Activated T-cell treated with anti-CD3 and anti-CD28 coated beads for 1 hour (primary cell): ENCODE results near the gene TMC3.
"Not testable (repeated sequence)": the region's sequence is repeated elsewhere in the genome, so short reads cannot be mapped to it uniquely, and the experiment has no call there.

ENCODE experiments used
- DNase-seq: peaks from one replicate; pipeline ENCODE4 v3.0.0-alpha.2; 2020; ENCODE audit warnings: low read depth

The TMC3 gene

GRCh38 chr15:81384891-81385720, 11.1 kb upstream of the TMC3 start:
- no peak for DNase-seq

GRCh38 chr15:81381720-81382119, 7.7 kb upstream of the TMC3 start:
- no peak for DNase-seq

DNA sequence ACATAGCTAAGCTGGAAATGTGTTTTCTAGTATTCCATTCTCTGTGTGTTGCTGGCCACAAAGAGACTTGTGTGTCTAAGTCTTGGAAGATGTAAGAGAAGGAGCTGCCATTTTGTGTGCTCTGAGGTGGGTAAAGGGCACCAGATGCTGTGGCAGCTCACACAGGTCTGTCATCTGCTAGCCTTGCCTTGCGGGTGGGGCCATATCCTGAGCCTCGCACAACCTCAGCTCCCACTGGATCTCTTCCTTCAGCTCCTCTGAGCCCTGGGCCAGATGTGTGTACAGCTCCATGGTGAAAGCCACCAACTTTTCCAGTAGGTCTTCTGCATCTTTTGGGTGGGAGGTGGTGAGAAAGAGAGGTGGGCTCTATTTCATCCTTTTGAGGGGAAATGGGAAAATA, 6.7 kb upstream of the TMC3 start:
- DNase-seq = no peak

DNA sequence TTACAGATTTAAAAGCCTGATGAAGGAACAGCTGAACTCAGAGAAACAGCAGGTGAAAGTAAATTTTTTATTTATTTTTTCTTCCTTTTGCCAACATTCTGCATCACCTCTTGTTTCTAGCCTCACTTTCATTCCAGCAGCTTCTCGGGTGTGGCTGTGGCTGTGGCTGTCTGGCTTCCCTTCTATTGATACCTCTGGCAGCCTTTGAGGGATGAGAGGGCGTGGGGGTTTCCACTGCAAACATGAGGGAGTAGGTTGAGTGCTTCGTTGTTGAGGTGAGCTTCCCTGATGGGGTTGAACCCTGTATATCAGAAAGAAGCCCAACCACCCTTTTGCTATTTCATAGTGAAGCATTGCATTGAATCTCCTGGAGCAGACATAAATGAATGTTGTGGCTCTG, 6.2 kb upstream of the TMC3 start:
- no peak for DNase-seq

GRCh38 chr15:81379269-81379668, 5.3 kb upstream of the TMC3 start:
- no peak for DNase-seq

DNA sequence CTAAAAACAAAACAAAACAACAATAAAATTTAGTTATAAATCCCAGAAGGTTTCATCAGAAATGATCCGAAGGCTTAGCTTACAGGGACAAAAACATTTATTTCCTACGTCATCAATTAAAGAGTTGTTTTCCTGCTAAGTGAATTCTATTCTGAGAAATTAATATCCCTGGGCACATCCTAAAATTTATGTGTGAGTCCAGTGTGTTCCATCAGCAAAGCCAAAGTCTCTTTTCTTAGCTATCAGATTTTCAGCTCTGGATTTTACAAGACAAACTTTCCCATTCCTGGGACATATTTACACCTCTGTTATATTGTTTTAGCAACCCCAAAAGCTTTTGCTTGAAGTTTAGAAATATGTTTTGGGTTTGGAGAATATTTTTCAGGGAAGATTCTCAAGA, 4.4 kb upstream of the TMC3 start:
- DNase-seq = no peak

- no peak for DNase-seq
These were observed 3.9 kb upstream of the TMC3 start for GRCh38 chr15:81377871-81378270.

DNA sequence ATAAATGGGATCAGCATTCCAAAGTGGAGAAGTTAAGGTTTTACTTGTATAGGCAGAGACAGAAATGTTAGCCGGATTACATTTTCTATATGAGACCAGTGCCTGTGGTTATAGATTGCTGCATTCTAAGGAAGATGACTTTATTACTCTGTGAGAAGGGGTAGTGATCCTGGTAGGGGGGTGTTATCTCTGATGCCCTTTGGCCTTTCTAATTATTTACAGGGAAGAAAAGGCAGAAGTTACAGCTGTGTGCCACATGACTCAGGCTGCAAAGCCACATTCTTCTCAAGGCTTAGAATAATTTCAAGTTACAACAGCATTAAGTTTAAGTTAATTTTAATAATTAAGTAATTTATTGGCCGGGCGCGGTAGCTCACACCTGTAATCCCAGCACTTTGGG, 2.2 kb upstream of the TMC3 start:
- DNase-seq = no peak

- DNase-seq = no peak
These were observed 1.4 kb upstream of the TMC3 start for GRCh38 chr15:81375461-81375860.

GRCh38 chr15:81373176-81373575, 837 bp downstream of the TMC3 start:
- no peak for DNase-seq

- DNase-seq = no peak
These were observed 1.4 kb downstream of the TMC3 start for GRCh38 chr15:81372575-81372974.

DNA sequence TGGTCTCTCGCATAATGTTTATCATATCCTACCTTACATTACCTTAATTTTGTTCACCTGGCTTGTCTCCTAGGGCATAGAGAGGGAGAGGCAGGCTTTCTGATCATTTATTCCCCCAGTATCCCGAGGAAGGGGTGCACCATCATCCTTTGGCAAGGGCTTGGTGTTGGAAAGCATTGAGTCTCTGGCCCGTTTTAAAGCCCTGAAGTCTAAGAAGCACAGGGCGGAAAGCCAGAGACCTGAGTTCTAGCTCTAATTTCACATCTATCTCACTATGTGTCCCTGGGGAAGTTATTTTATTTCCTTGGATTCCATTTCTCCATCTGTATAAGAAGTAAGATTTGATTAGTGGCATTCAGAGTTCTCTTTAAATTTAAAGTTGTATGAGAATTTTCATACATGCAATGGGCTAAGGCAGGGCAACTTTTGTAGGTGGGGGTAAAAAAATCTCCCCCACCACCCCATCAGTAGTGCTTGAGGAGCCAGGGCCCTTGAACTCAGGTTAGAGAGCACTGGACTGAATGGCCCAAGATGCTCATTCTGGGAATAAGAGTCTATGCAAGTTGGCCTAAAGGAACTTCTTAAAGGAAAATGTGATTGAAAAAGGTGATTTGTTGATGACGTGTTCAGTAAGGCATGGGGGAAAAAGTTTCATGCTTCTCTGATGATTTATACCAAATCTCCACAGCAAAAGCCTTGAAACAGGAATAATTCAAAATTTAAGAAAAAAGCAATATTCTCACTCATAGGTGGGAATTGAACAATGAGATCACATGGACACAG, 10.1 kb downstream of the TMC3 start:
- no peak for DNase-seq

DNA sequence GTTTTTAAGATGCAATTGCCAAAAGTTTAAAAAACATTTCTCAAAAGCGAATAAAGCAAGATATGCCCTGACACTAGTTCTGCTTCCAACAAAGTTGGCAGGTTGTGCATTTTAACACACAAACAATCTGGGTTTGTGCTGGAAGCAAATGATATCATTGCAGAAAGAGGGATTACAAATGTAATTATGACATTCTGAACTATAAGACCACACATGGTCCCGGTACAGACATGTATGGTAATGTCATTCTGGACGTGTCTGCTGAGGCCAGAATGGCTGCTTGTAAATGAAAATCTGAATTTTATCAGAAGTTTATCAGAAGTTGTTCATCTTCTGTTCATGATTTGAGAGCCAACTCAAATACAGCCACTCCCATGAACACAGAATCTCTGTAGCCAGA, 10.7 kb downstream of the TMC3 start:
- no peak for DNase-seq

DNA sequence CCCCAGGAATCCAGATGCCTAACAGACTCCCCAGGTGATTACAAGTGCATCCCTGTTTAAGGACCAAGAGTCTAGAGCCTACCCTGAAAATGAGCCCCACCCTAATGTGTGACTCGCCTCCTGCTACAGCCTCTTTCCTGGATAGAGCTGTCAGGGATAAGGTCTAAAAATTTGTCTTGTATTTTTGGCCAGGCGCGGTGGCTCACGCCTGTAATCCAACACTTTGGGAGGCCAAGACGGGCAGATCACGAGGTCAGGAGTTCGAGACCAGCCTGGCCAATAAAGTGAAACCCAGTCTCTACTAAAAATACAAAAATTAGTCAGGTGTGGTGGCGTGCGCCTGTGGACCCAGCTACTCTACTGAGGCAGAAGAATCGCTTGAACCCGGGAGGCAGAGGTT, 11.2 kb downstream of the TMC3 start:
- DNase-seq = no peak

DNA sequence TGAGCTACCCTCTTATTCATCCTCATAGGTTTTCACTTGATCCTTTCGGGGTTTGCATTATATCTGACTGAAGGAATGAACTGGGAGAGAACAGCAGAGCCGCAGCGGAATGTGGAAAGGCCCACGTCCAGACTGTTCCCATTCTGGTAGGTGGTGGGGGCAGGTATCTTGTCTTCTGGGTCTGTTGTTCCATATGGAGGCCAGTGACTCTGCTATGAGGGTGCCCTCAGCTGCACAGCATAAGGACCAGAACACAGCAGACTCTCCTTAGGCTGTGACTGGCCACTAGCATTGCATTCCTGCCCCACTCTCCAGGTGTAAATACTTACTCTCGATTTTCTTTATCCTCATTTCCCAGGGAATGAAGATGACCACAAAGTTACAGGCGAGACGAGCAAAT, 12.1 kb downstream of the TMC3 start:
- no peak for DNase-seq

GRCh38 chr15:81360491-81360890, 13.5 kb downstream of the TMC3 start:
- no peak for DNase-seq

- DNase-seq = no peak
These were observed 15.8 kb downstream of the TMC3 start for GRCh38 chr15:81358248-81358647.

GRCh38 chr15:81357180-81357686, 16.8 kb downstream of the TMC3 start:
- DNase-seq = no peak

GRCh38 chr15:81356252-81356651, 17.8 kb downstream of the TMC3 start:
- no peak for DNase-seq

DNA sequence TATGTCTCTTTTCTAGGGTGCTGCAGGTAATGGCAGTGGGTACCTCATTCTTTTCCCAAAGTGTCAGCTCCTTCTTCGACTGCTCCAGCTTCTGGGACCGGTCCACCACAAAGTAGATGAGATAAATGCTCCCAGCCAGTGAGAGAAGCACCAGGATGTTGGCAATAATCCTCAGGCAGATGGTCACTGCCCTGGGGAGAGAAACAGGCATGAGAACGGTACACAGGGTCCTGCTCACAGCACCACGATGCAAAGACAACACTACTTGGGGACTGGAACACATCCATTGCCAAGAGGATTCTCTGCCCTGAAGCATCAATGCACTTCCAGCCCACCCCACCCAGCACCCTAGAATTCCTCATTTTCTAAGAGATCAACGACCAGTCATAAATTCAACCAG, 22.4 kb downstream of the TMC3 start:
- DNase-seq = no peak

GRCh38 chr15:81349271-81349670, 24.7 kb downstream of the TMC3 start:
- DNase-seq = no peak

DNA sequence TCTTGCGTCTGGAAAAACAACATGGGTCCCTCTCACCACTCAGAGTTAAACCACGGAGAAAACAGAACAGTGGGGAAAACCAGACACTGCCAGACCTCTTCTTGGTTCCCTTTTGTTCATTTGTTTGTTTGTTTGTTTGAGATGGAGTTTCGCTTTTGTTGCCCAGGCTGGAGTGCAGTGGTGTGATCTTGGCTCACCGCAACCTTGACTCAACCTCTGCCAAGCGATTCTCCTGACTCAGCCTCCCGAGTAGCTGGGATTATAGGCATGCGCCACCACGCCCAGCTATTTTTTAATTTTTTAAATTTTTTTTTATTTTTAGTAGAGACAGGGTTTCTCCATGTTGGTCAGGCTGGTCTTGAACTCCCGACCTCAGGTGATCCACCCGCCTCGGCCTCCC, 25.3 kb downstream of the TMC3 start:
- DNase-seq = not testable (repeated sequence)

DNA sequence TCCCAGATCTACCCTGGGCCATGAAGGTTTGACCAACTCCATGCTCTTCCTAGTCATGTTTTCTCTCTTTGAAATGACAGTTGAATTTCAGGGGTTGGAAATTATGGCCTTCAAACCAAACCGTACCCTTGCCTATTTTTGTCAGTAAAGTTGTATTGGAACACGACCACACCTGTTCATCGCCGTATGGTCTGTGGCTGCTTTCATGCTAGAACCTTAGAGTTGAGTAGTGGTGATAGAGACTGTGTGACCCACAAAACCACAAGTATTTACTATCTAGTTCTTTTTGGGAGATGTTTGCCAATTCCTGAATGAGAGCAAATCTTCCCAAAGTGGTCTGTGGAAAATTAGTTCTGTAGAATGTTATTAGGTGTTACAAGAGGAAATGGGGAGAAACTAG, 26.1 kb downstream of the TMC3 start:
- DNase-seq = no peak
